Measurements from ENCODE around the gene TRAP1. TPM values are rescaled to one million over a fixed set of nuclear protein-coding genes. Genes with fewer than 3 reads are reported as not detected.

The TRAP1 gene
- polyA plus RNA-seq, 2 of the 4 experiments (the other 2 are of a cell fraction), result 103 to 198 TPM

- Histone ChIP-seq H3K9me3 (no peaks in the 10 kb centered on the region), H3K4me2 (no peak overlapping the region), H3K4me1 (no peaks in the 10 kb centered on the region), H3K4me3 (no peak overlapping the region), H3K27ac (no peak overlapping the region)
- DNase-seq (ENCODE audit: low read depth in 1 of 2, low spot score in 1 of 2) (no peak), ATAC-seq (no peak), FAIRE-seq (no peak)
- ChIA-PET CTCF (no interaction called here), POLR2A (no interaction called here)
- TF ChIP-seq TFCP2L1 (CRISPR knock-in tag; IDR thresholded peaks at IDR 0.05), result no peak
- no peak for TF ChIP-seq NFE2L2 (conservative IDR thresholded peaks at IDR 0.05; ENCODE audit: low read length)
- TF ChIP-seq HOXA7 (CRISPR knock-in tag; IDR thresholded peaks at IDR 0.05), result no peak
- TF ChIP-seq, protein P1, sequence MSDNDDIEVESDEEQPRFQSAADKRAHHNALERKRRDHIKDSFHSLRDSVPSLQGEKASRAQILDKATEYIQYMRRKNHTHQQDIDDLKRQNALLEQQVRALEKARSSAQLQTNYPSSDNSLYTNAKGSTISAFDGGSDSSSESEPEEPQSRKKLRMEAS (IDR thresholded peaks at IDR 0.05), result no peak
- no peak for TF ChIP-seq ZSCAN20 (CRISPR knock-in tag; IDR thresholded peaks at IDR 0.05)
- TF ChIP-seq ESRRA (IDR thresholded peaks at IDR 0.05; ENCODE audit: borderline replicate concordance, low read length), result no peak
- TF ChIP-seq POLR2A (IDR thresholded peaks at IDR 0.05; ENCODE audit: low read length), result no peak
- no peak for TF ChIP-seq SREBF2 (IDR thresholded peaks at IDR 0.05)
- TF ChIP-seq REST (IDR thresholded peaks at IDR 0.05), result no peak
- TF ChIP-seq RNF2 (IDR thresholded peaks at IDR 0.05; ENCODE audit: borderline replicate concordance, low read depth), result no peak
- no peak for TF ChIP-seq HOXB5 (CRISPR knock-in tag; IDR thresholded peaks at IDR 0.05)
- no peak for TF ChIP-seq HEYL (CRISPR knock-in tag; IDR thresholded peaks at IDR 0.05)
- no peak for TF ChIP-seq MAZ (IDR thresholded peaks at IDR 0.05; ENCODE audit: borderline replicate concordance, low read depth, low read length)
- no peak for TF ChIP-seq EHF (CRISPR knock-in tag; IDR thresholded peaks at IDR 0.05)
- TF ChIP-seq ZFP36 (IDR thresholded peaks at IDR 0.05; ENCODE audit: borderline replicate concordance, partially characterized antibody), result no peak
- TF ChIP-seq SMC3 (IDR thresholded peaks at IDR 0.05), result no peak
- no peak for TF ChIP-seq RARB (CRISPR knock-in tag; IDR thresholded peaks at IDR 0.05)
- TF ChIP-seq BHLHE40 (IDR thresholded peaks at IDR 0.05; ENCODE audit: low read depth, low read length), result no peak
- 91% methylated on average over 8 of the region's 8 CpGs for WGBS (ENCODE audit: missing lambda C conversion rate)
Measured at GRCh38 chr16:3737181-3737580, 19.9 kb upstream of the TRAP1 start.

DNA sequence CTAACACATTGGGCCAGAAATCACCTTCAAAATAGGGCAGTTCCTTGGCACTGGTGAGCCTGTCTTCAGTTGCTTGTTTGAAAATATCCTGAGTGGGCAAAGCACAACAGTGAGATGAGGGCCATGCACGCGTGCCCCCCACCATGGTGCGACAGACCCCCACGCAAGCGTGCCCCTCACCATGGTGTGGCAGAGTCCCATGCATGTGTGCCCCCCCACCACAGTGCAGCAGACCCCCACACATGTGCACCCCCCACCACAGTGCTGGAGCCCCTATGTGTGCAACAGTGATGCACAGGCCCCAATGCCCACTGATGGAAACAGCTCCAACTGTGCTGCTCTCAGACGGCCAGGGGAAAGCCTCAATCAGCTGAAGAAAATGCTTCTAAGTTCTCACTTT, 18.8 kb upstream of the TRAP1 start:
- FAIRE-seq (no peak), ATAC-seq (no peak), DNase-seq (ENCODE audit: low read depth in 1 of 2, low spot score in 1 of 2) (no peak)
- WGBS (ENCODE audit: missing lambda C conversion rate), result 55% methylated on average over 1 of the region's 6 CpGs
- Histone ChIP-seq H3K4me3 (no peak overlapping the region), H3K27ac (no peak overlapping the region), H3K9me3 (no peaks in the 10 kb centered on the region), H3K4me2 (no peak overlapping the region), H3K4me1 (no peaks in the 10 kb centered on the region)
- no peak for TF ChIP-seq JUN (IDR thresholded peaks at IDR 0.05)
- TF ChIP-seq RARB (CRISPR knock-in tag; IDR thresholded peaks at IDR 0.05), result no peak
- ChIA-PET POLR2A (no interaction called here), CTCF (no interaction called here)

DNA sequence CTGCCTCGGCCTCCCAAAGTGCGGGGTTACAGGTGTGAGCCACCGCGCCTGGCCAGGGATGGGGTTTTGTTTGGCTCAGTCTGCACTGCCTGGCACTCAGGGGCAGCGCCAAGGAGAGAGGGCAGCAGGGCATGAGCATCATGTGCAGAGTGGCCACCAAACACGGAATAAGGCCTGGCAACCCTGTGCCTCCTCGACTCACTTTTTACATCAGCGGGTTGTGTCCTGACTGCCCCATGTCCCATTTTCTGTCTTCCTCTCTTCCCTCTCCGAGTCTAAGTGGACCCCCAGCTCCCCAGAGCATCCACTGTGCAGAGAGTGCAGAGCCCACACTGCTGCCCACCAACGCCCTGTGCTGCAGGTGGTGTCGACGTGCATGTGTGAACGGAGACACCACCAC, 18.2 kb upstream of the TRAP1 start:
- ChIA-PET CTCF (interaction anchor here (1.1 kb wide), 1 partner anchor 12 kb away, joined by 3 read pairs; no protein-coding TSS in a partner anchor), POLR2A (no interaction called here)
- Histone ChIP-seq H3K4me2 (no peak overlapping the region), H3K4me1 (no peaks in the 10 kb centered on the region), H3K9me3 (no peaks in the 10 kb centered on the region), H3K27ac (no peak overlapping the region), H3K4me3 (no peak overlapping the region)
- TF ChIP-seq RARB (CRISPR knock-in tag; IDR thresholded peaks at IDR 0.05) (no peak), ZC3H11A (IDR thresholded peaks at IDR 0.05) (no peak), RAD21 (conservative IDR thresholded peaks at IDR 0.05 in 1 of 2, IDR thresholded peaks at IDR 0.05 in 1 of 2) (no peak), CEBPB (IDR thresholded peaks at IDR 0.05) (no peak)
- TF ChIP-seq, protein P2, sequence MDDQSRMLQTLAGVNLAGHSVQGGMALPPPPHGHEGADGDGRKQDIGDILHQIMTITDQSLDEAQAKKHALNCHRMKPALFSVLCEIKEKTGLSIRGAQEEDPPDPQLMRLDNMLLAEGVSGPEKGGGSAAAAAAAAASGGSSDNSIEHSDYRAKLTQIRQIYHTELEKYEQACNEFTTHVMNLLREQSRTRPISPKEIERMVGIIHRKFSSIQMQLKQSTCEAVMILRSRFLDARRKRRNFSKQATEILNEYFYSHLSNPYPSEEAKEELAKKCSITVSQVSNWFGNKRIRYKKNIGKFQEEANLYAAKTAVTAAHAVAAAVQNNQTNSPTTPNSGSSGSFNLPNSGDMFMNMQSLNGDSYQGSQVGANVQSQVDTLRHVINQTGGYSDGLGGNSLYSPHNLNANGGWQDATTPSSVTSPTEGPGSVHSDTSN (IDR thresholded peaks at IDR 0.05), result no peak
- DNase-seq (ENCODE audit: low read depth in 1 of 2, low spot score in 1 of 2), result no peak
- no peak for FAIRE-seq
- ATAC-seq, result no peak
- WGBS (ENCODE audit: missing lambda C conversion rate), result 94% methylated on average over 13 of the region's 13 CpGs

Data from A549 (cell line).